WTC11 (cell line): Measurements from ENCODE around the gene GJC1. TPM values are rescaled to one million over a fixed set of nuclear protein-coding genes. Genes with fewer than 3 reads are reported as not detected.

Experiments used
- ATAC-seq: fragments of 200-7000 bp; cut with Tn5 transposase; 2 replicates; pipeline ENCODE4 v1.10.0; 2021; ENCODE audit warnings: mild to moderate bottlenecking, moderate library complexity
- CTCF ChIA-PET: fragments of 300-600 bp; sonication (Branson Sonifier 250); formaldehyde crosslinking; loops from one replicate; lab custom pipeline; 2021; ENCODE audit warnings: antibody characterized with exemption; lab: Charles Lee
- POLR2A ChIA-PET: fragments of 350-600 bp; sonication (Branson Sonifier 250); formaldehyde crosslinking; loops from one replicate; lab custom pipeline; 2021; ENCODE audit warnings: antibody characterized with exemption; lab: Charles Lee
- DNase-seq: peaks from one replicate; pipeline ENCODE4 v3.0.0; 2021; ENCODE audit warnings: low spot score
- H3K27ac Mint-ChIP-seq: 2 replicates; pipeline ENCODE4 v1.8.0; 2021; ENCODE audit warnings: mixed read lengths
- H3K27me3 Mint-ChIP-seq: 2 replicates; pipeline ENCODE4 v1.8.0; 2021; ENCODE audit warnings: low read depth, mild to moderate bottlenecking, moderate library complexity, mixed read lengths
- H3K36me3 Mint-ChIP-seq: 2 replicates; pipeline ENCODE4 v1.8.0; 2021; ENCODE audit warnings: mixed read lengths
- H3K4me1 Mint-ChIP-seq: 2 replicates; pipeline ENCODE4 v1.8.0; 2022; ENCODE audit warnings: mixed read lengths
- H3K4me3 Mint-ChIP-seq: 2 replicates; pipeline ENCODE4 v1.8.0; 2021; ENCODE audit warnings: mild to moderate bottlenecking, moderate library complexity, mixed read lengths
- H3K9me3 Mint-ChIP-seq: 2 replicates; pipeline ENCODE4 v1.8.0; 2021; ENCODE audit warnings: mixed read lengths
- ATF3 ChIP-seq: sonication (generic); formaldehyde crosslinking; conservative IDR thresholded peaks from 2 replicates; pipeline ENCODE4 v1.8.1; 2022; ENCODE audit warnings: mild to moderate bottlenecking, missing genetic modification reagents
- CBFB ChIP-seq: sonication (generic); formaldehyde crosslinking; IDR thresholded peaks from 2 replicates; pipeline ENCODE4 v1.8.1; 2022; ENCODE audit warnings: mild to moderate bottlenecking, low read depth, missing genetic modification reagents
- CREB1 ChIP-seq: sonication (generic); formaldehyde crosslinking; IDR thresholded peaks from 2 replicates; pipeline ENCODE4 v1.8.0; 2023; ENCODE audit warnings: mild to moderate bottlenecking, missing genetic modification reagents
- CREM ChIP-seq: sonication (generic); formaldehyde crosslinking; IDR thresholded peaks from 2 replicates; pipeline ENCODE4 v1.8.1; 2022; ENCODE audit warnings: mild to moderate bottlenecking, missing genetic modification reagents, moderate library complexity
- CTCF ChIP-seq: fragments of 200-600 bp; IDR thresholded peaks from 2 replicates; pipeline ENCODE4 v1.8.0; 2022; ENCODE audit warnings: antibody characterized with exemption
- ERG ChIP-seq: fragments of 250-450 bp; sonication (Bioruptor Pico); IDR thresholded peaks from 2 replicates; pipeline ENCODE4 v1.8.0; 2021; ENCODE audit warnings: mild to moderate bottlenecking
- FOXK1 ChIP-seq: sonication (generic); formaldehyde crosslinking; IDR thresholded peaks from 2 replicates; pipeline ENCODE4 v1.8.0; 2022; ENCODE audit warnings: mild to moderate bottlenecking, moderate library complexity, missing genetic modification reagents
- FOXP1 ChIP-seq: sonication (generic); formaldehyde crosslinking; IDR thresholded peaks from 2 replicates; pipeline ENCODE4 v1.8.0; 2022; ENCODE audit warnings: missing genetic modification reagents, mild to moderate bottlenecking, moderate library complexity, borderline replicate concordance
- GABPB1 ChIP-seq: sonication (generic); formaldehyde crosslinking; IDR thresholded peaks from 2 replicates; pipeline ENCODE4 v1.8.1; 2023; ENCODE audit warnings: mild to moderate bottlenecking, missing genetic modification reagents
- JUN ChIP-seq: sonication (generic); formaldehyde crosslinking; IDR thresholded peaks from 2 replicates; pipeline ENCODE4 v1.8.0; 2023; ENCODE audit warnings: mild to moderate bottlenecking, missing genetic modification reagents
- MAX ChIP-seq: sonication (generic); formaldehyde crosslinking; IDR thresholded peaks from 2 replicates; pipeline ENCODE4 v1.8.0; 2022; ENCODE audit warnings: mild to moderate bottlenecking, missing genetic modification reagents
- NFE2L1 ChIP-seq: sonication (generic); formaldehyde crosslinking; IDR thresholded peaks from 2 replicates; pipeline ENCODE4 v1.8.1; 2023; ENCODE audit warnings: missing genetic modification reagents
- PRDM15 ChIP-seq: sonication (generic); formaldehyde crosslinking; IDR thresholded peaks from 2 replicates; pipeline ENCODE4 v1.8.0; 2022; ENCODE audit warnings: missing genetic modification reagents
- RELA ChIP-seq: sonication (generic); formaldehyde crosslinking; IDR thresholded peaks from 2 replicates; pipeline ENCODE4 v1.8.1; 2022; ENCODE audit warnings: missing genetic modification reagents, mild to moderate bottlenecking, borderline replicate concordance
- SP1 ChIP-seq: sonication (generic); formaldehyde crosslinking; conservative IDR thresholded peaks from 2 replicates; pipeline ENCODE4 v1.8.1; 2022; ENCODE audit warnings: missing genetic modification reagents
- TEAD1 ChIP-seq: sonication (generic); formaldehyde crosslinking; IDR thresholded peaks from 2 replicates; pipeline ENCODE4 v1.8.0; 2022; ENCODE audit warnings: mild to moderate bottlenecking, missing genetic modification reagents
- ZNF532 ChIP-seq: fragments of 250-450 bp; sonication (Bioruptor Pico); IDR thresholded peaks from 2 replicates; pipeline ENCODE4 v1.9.0; 2021; ENCODE audit warnings: mild to moderate bottlenecking, borderline replicate concordance
- total RNA-seq: library from RNA; stranded (reverse); gene quantifications from 3 replicates; pipeline ENCODE4 v1.2.3, GENCODE V29; 2021

Gene GJC1
- total RNA-seq, 1 experiment from 2014 or later = 104 TPM

- TF ChIP-seq NFE2L1 (no peak), GABPB1 (CRISPR knock-in tag) (no peak), PRDM15 (CRISPR knock-in tag) (no peak), CBFB (CRISPR knock-in tag) (no peak), TEAD1 (CRISPR knock-in tag) (no peak), ATF3 (CRISPR knock-in tag) (no peak), JUN (CRISPR knock-in tag) (no peak), SP1 (CRISPR knock-in tag) (no peak)
Observed at GRCh38 chr17:44780161-44780560, 49.9 kb downstream of the GJC1 start (continued).

GRCh38 chr17:44779211-44780025 is 50.7 kb downstream of the GJC1 start:
- Mint-ChIP-seq H3K27ac (no peak overlapping the region), H3K36me3 (no peaks in the 10 kb centered on the region), H3K9me3 (no peaks in the 10 kb centered on the region), H3K27me3 (peaks cover 22% of the 10 kb centered on the region), H3K4me3 (peak overlapping the region; percentile 64), H3K4me1 (peaks cover 36% of the 10 kb centered on the region)
- ATAC-seq = 0 out of 2 replicates have a peak, but pooled peaks have one; percentile 0
- POLR2A ChIA-PET = interaction anchor here (0.6 to 1.0 kb wide), 2 partner anchors 22 to 65 kb away, joined by 3 to 4 read pairs; no protein-coding TSS in a partner anchor
- CTCF ChIA-PET = interaction anchor here (0.6 to 6.2 kb wide), 40 partner anchors 9 to 369 kb away, joined by 3 to 103 read pairs (median 5); partner anchors contain the start of genes EFTUD2, GJC1 and HIGD1B
- DNase-seq = peak; percentile 80
- TF ChIP-seq CREB1 (CRISPR knock-in tag) (0 out of 2 replicates have a peak, but pooled peaks have one; percentile 58), RELA (peak; percentile 27; the same call in 1 of the 2 replicates), CREM (CRISPR knock-in tag) (peak; percentile 88; the same call in 1 of the 2 replicates), ERG (CRISPR knock-in tag) (no peak), FOXP1 (CRISPR knock-in tag) (peak; percentile 53; the same call in 1 of the 2 replicates), ZNF532 (CRISPR knock-in tag) (0 out of 2 replicates have a peak, but pooled peaks have one; percentile 66), MAX (0 out of 2 replicates have a peak, but pooled peaks have one; percentile 4), GABPB1 (CRISPR knock-in tag) (0 out of 2 replicates have a peak, but pooled peaks have one; percentile 38), PRDM15 (CRISPR knock-in tag) (no peak), CTCF (peak; percentile 50; the same call in 1 of the 2 replicates), FOXK1 (CRISPR knock-in tag) (peak; percentile 41; the same call in 1 of the 2 replicates)
